Activated CD8-positive, alpha-beta memory T cell treated with anti-CD3 and anti-CD28 coated beads, Interleukin-2, amount 50 U/mL, for 24 hours (primary cell): ENCODE results near the gene ARHGAP8.
"Not testable (repeated sequence)": the region's sequence is repeated elsewhere in the genome, so short reads cannot be mapped to it uniquely, and the experiment has no call there.

ENCODE experiments used
- DNase-seq: peaks from one replicate; pipeline ENCODE4 v3.0.0-alpha.2; 2020; ENCODE audit errors: extremely low read depth

Gene ARHGAP8

GRCh38 chr22:44888491-44889254 is 136.3 kb downstream of the ARHGAP8 start:
- DNase-seq = no peak

DNA sequence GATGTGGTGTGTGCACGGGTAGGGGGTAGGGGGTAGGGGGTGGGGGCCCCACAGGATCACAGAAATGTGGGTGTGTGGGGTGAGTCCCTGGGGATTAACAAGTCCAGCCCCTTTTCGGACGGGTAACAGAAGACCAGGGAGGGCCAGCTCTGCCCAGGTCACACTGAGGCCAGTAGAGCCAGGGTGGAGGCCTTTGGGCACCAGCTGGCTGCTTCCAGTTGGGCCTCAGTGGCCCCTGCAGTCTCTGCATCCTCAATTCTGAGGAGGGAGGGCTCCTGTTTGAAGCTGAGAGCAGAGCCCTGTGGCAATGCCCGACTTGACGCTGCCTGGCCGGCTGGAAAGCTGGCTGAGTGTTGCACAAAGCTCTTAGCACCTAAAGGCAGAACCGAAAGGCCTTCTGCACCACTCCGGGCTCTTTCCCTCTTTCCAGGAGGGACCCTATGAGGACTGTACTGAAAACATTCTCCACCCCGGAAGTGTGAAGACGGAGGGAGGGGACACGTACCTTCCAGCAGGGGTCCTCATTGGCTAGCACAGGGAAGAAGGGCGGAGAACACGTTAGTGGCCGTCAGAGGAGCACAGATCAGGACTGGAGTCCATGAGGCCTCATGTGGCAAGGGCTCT is 137.0 kb downstream of the ARHGAP8 start:
- no peak for DNase-seq

DNA sequence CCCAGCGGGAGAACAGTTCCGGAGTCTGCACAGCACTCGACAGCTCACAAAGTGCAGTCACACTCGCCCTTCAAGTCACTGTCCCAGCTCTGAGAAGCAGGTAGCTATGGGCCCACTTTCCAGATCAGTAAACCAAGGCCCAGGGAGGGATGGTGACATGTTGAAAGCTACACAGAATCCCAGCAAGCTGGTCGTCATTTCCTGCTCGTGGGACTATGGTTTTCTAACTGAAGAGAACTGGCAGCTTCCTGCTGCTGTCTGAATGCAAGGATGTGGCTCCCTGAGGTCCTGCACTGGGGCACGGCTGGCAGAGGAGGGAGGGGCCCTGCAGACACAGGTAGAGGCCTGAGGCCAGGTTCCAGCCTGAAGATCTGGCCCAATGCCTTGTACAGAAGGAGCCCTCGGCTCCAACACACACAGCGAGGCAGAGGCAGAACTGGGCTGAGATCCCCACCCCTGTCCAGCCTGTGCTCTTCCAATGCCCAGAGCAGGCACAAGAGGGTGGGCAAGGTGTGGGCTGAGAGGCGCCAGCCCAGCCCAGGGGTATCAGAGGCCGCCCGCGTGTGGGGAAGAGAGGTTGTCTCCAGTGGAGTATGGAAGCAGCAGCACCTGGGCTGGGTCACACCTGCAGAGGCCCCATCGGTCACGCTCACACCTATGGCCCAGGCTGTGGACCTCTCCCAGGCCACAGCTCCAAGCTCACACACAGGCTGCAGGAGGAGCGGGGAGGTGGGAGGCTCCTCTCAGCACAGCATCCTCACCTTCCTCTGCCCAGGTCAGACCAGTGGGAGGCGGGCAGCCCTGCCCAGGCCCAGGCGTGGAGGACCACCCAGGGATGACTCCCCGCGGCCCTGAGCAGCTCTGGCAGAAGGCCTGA is 138.3 kb downstream of the ARHGAP8 start:
- no peak for DNase-seq

DNA sequence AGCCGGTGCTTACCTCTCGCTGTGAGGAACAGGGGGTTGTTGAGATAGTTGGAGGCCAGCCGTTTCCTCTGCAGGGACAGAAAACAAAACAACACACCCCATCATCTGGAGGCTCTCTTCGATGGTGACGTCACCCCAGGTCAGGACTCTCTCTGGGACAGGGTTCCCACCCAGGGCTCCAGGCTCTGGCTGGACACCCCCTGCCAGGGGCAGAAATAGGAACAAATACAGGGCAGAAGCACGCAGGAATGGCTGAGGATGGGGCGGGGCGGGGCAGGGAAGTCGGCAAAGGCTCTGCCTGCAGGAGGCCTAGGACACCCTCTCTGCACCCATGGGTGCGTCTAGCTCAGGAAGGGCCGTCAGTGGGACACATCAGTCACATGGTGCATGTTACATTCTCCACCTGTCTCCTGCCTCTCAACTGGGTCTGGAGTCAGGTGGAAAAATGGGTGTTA is 138.9 kb downstream of the ARHGAP8 start:
- DNase-seq = no peak

DNA sequence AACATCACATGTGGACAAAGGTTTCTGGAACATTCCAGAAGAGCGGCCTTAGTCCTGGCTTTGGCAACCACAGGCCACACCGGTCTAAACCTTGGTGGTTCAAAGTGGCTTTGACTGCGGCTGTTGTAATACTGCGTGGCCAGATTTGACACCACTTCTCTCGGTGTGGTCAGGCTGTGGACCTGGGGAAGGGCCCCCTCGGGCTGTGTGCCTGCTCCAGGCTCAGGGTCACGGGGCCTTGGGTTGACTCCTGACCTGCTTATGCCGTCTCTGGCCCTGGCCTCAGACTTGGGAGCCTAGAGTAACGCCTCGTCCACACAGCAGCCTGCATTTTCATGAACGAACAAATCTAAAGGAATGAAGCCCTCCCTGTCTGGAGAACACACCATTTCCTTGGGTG is 139.4 kb downstream of the ARHGAP8 start:
- no peak for DNase-seq

DNA sequence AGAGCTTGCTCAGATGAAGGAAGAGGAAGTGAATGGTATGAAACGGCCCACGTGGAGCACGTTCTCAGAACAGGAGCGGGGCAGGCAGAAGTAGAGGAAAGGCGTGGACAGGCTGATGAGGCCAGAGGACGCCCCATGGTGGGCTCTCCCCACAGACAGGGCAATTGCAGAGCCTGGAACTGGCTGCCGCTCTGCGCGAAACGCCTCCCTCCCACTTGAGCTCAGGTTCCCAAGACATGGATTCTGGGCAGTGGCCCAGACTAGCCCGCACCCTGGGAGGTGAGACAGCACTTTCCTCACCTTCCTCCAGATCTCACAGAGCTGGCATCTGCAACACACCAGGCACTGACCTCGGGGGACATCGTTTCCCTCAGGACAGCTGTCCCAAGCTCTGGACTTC is 139.9 kb downstream of the ARHGAP8 start:
- no peak for DNase-seq

DNA sequence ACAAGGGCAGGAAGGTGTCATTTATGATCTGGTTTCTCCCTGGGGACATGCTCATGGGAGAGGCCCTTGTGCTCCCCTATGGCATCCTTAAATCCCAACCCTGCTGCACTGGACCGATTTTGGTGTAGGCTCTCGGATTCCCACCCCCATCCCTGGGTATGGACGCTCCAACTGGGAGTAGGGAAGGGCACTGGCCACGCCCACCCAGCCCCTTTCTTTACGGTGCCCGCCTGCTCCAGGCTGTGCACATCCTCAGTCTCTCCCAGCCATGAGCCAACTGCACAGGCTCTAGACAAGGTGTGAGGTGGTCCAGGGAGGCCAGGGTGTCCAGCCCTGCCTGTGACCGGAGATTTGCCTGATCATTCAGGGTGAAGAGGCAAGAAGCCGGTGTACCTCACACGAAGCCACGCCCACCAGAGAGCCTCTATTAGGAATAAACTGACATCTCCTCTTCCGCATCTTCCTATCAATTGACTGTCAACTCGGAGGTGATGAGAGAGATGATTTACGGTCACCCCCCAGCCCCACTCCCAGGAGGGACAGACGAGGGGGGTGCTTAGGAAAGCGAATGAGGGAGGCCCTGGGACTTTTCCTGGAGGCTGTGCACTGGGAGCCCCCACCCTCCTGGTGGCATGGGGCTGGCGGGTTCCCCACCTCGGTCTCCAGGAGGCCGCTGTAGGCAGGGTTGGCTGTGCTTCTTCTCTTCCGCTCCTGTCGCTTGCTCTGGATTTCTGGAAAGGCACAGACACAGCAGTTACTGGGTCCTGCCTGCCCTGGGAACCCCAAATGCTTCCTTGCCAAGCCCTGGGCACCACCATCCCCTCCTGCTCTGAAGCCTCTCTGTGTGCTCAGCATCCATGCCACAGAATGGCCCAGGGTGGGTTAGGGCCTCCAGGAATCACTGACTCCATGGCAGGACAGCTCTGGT is 140.7 kb downstream of the ARHGAP8 start:
- no peak for DNase-seq

GRCh38 chr22:44893731-44894080 is 141.3 kb downstream of the ARHGAP8 start:
- DNase-seq = no peak

DNA sequence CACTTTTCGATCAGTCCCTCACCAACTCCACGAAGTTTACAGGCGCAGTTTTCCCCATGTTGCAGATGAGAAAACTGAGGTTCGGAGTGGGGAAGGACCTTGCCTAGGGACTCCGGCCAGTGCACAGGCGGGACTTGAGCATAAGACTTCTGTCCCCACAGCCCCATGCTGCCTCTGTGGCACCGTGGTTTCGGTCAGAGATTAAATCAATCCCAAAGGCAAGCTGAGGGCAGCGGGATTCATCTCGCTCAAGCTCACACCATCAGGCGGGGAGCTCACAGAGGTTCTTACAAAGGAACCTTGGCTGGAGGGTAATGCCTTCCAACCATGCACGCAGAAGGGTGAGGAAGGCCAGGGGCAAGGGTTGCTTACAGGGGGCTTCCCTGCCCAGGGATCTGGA is 141.9 kb downstream of the ARHGAP8 start:
- no peak for DNase-seq

DNA sequence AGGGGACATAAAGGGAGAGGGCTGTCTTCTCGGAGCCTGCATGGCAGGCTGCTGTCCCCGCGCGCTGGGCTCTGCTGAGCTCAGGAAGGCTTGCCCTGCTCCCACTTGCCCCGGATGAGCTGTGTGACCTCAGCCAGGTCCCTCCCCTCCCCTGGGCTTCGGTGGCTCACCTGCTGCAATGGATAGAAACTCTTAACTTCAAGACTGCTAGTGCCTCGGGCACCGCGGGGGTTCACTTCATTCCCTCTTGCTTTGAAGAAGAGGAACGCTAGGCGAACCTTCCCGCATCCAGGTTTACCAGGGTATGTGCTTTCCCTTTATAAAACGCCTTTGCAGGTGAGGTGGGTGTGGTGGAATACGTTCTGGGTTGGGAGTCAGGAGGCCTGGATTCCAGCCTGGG is 142.4 kb downstream of the ARHGAP8 start:
- no peak for DNase-seq

DNA sequence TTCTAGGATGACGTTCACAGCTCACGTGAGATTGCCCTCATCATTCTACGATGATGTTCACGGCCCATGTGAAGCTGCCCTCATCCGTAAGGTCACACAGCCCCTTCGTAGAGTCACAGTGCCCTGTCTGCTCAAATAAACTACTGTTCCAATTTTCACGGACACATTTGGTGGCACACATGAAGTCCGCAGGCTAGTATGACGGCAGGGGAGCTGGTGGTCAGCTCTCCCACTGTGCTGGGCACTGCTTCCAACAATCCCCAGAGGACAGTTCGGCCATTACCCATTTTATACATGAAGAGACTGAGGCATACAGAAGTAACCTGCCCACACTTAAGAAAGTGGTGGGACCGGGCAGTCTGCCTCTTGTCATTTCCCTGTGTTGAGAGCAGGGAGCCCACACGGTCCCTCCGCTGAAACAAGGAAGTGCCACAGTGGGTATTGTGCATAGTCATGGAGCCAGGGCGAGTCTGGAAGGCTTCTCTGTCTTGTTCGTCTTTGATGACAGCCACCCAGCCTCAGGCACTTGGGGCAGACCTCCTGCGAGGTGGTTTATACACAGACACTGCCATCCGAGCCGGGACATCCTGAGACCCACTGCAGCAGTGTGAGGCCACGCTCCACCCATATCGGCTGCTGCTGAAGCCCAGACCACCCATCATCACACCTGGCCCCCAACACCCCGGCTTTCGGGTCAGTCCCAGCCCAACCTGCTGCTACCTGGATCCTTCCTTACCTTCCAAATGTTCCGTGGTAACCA is 143.1 kb downstream of the ARHGAP8 start:
- no peak for DNase-seq

DNA sequence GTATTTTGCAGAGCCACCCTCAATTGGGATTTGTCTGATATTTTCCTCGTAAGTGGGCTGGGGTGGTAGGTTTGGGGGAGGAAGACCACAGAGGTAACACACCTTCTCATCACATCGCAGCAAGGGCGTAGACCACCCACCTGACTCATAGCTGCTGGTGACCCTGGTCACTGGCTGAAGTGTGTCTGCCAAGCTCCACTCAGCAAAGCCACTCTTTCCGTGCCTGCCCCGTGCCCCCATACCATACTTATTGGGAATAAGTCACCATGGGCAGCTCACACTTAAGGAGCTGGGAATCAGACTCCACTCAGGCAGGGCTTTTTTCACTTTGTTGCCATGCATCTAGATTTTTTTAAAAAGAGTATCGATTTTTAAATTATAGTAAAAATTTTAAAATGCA is 145.9 kb downstream of the ARHGAP8 start:
- no peak for DNase-seq

DNA sequence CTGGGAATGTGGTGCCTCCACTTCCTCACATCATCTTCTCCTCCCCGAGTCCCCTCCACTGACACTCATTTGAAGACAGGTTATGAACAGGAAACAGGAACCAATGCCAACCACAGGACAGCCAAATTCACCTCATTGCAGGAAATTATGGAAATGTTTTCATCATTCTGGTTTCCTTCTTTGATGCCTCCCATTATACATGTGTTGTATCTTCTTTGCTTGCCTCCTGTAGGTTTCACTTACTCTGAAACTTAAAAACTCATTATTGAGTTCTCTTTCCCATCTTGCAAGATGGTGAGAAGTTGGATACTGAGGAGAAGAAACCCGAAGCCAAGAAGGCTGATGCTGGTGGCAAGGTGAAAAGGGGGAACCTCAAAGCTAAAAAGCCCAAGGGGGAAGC is 148.9 kb downstream of the ARHGAP8 start:
- no peak for DNase-seq

DNA sequence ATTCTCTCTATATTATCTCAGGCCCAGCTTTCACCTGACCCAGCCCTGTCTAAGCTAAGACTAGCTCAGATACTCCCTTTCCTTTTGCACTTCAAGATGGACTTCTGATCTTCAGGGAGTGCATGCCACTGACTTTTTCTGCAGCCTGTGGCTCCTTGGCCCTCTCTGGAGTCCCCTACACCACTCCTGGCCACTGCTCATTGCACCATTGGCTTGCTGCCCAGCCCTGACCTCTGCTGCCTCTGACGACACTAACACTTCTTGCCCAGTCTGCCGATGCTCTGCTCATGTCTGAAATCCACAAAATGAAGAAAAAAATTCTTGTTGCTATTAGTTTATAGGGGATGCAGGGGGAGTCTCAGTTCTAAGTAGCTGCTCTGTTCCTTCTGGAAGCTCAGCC is 150.8 kb downstream of the ARHGAP8 start:
- DNase-seq = not testable (repeated sequence)

DNA sequence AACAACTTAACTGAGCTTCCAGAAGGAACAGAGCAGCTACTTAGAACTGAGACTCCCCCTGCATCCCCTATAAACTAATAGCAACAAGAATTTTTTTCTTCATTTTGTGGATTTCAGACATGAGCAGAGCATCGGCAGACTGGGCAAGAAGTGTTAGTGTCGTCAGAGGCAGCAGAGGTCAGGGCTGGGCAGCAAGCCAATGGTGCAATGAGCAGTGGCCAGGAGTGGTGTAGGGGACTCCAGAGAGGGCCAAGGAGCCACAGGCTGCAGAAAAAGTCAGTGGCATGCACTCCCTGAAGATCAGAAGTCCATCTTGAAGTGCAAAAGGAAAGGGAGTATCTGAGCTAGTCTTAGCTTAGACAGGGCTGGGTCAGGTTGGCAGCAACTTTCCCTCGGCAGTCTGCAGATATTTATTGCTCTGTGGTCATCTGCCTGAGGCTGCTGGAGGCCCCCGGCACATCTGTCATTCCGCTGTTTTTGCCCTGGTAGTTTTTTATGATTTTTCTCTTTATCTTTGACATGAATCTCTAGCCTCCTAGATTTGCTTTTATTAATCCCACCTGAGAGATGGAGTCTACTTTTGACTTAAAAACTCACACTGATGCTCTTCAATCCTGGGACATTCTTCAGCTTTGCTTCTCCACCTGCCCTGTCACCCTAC is 152.2 kb downstream of the ARHGAP8 start:
- not testable (repeated sequence) for DNase-seq

GRCh38 chr22:44906248-44906936 is 154.0 kb downstream of the ARHGAP8 start:
- no peak for DNase-seq

GRCh38 chr22:44906999-44907644 is 154.7 kb downstream of the ARHGAP8 start:
- no peak for DNase-seq

DNA sequence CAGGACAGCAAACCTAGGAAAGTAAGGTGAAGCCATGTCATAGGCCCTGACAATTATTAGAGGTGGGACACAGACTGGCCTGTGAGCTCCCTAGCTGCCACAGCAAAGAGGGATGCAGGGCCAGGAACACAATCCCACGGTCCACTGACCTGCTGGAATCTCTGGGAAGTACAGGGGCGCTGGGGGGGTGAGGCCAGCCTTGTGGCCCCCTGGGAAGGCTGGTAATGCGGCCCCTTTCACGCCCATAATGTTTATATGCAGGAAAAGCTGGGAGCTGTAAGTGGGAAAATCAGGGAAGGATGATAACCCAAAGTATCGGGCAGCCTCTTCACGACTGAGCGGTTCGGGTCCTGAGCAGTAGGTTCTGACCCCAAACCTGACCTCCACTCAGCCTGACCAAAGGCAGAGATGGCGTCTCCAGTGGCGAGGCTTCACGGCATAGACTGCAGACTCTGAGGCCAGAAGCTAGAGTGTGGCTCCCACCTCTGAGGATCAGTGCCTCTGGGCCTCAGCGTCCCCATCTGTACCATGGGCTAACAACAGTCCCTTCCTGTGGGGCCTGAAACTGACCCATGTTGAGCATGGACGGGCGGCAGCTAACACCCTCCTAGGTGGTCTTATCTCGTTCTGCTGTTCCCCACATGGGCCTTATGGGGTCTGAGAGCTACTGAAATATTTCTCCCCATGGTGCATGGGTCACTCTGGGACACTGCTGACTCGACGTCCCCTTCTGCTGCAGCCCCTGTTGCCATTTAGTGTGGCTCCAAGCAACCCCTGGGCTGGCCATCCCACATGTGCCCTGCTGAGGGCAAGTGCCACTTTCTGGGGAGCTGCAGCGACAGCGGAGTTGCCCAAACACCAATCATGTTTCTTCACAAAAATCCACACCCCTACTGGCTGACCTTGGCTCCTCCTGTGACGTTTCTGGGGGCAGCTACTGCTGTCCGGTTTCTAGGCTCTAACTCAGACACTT is 155.7 kb downstream of the ARHGAP8 start:
- no peak for DNase-seq
